GF-D8 (cell line): ENCODE measurements around the gene SND1.
"Not testable (repeated sequence)": the region's sequence is repeated elsewhere in the genome, so short reads cannot be mapped to it uniquely, and the experiment has no call there.

Experiments used
- DNase-seq: peaks from one replicate; lab custom pipeline; 2025; lab: John Stamatoyannopoulos, UW

SND1 gene

GRCh38 chr7:127835679-127836078 is 183.7 kb downstream of the SND1 start:
- DNase-seq: no peak

- not testable (repeated sequence) for DNase-seq
Observed at GRCh38 chr7:127837816-127838410, 185.9 kb downstream of the SND1 start.

GRCh38 chr7:127838816-127839415 is 186.9 kb downstream of the SND1 start:
- no peak for DNase-seq

- DNase-seq: no peak
Observed at GRCh38 chr7:127840226-127840951, 188.4 kb downstream of the SND1 start.

GRCh38 chr7:127844165-127844564 is 192.2 kb downstream of the SND1 start:
- DNase-seq: no peak

GRCh38 chr7:127844707-127845331 is 192.8 kb downstream of the SND1 start:
- peak; percentile 23 for DNase-seq

GRCh38 chr7:127845522-127846214 is 193.7 kb downstream of the SND1 start:
- no peak for DNase-seq

- no peak for DNase-seq
Observed at GRCh38 chr7:127847641-127848040, 195.6 kb downstream of the SND1 start.

- DNase-seq: no peak
Observed at GRCh38 chr7:127848241-127848640, 196.2 kb downstream of the SND1 start.

- no peak for DNase-seq
Observed at GRCh38 chr7:127850195-127850594, 198.2 kb downstream of the SND1 start.

- DNase-seq: no peak
Observed at GRCh38 chr7:127854383-127854782, 202.4 kb downstream of the SND1 start.

- no peak for DNase-seq
Observed at GRCh38 chr7:127857464-127857841, 205.5 kb downstream of the SND1 start.

- no peak for DNase-seq
Observed at GRCh38 chr7:127858091-127858914, 206.3 kb downstream of the SND1 start.

GRCh38 chr7:127858915-127859189 is 206.9 kb downstream of the SND1 start:
- DNase-seq: no peak

GRCh38 chr7:127859330-127859729 is 207.3 kb downstream of the SND1 start:
- DNase-seq: no peak

- DNase-seq: no peak
Observed at GRCh38 chr7:127862525-127862924, 210.5 kb downstream of the SND1 start.

GRCh38 chr7:127863082-127863481 is 211.1 kb downstream of the SND1 start:
- DNase-seq: no peak

- DNase-seq: no peak
Observed at GRCh38 chr7:127865466-127865865, 213.5 kb downstream of the SND1 start.

GRCh38 chr7:127870231-127870907 is 218.4 kb downstream of the SND1 start:
- DNase-seq: no peak

- no peak for DNase-seq
Observed at GRCh38 chr7:127871226-127871625, 219.2 kb downstream of the SND1 start.

GRCh38 chr7:127872122-127872521 is 220.1 kb downstream of the SND1 start:
- DNase-seq: no peak
